ENCODE results near the gene LTBP3. TPM values are rescaled to one million over a fixed set of nuclear protein-coding genes. Genes with fewer than 3 reads are reported as not detected.

Gene LTBP3
- total and polyA plus RNA-seq, 7 donors, result 12.7 to 82.3 (median 27.9) TPM

DNA sequence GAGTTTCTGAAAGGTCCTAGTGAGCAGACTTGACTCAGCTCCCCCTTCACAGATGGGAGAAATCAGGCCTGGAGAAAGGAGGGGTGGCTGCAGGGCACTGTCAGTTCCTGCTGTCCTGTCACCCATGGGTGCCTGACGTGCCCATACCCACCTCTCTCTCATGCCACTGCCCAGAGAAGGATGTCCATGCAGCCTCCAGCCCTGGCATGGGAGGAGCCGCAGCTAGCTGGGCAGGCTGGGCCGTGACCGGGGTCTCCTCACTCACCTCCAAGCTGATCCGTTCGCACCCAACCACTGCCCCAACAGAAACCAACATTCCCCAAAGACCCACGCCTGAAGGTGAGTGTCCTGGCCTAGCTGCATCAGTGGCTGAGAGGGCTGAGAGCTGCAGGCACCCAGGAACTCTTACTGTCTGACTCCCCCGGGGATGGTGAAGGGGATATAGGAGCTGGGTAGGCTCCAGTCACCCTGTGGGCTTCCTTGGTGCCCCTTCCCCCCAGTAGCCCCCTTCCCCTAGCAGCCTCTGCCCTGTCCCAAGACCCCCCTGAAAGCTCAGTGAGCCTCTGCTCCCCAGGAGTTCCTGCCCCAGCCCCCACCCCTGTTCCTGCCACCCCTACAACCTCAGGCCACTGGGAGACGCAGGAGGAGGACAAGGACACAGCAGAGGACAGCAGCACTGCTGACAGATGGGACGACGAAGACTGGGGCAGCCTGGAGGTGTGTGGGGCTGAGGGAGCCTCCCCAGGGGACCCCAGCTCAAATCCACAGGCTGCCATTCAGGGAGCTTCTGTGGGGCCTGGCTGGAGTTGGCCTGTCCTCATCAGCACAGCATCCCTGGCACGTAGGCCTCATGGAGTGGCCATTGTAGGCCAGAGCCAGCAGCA lies 21.5 kb downstream of the LTBP3 start:
- H3K36me3 ChIP-seq (ENCODE audit: insufficient read depth in 1 of 2, low read depth in 1 of 2), result peaks cover 3 to 78% of the 10 kb centered on the region in 2 donors
- no peak overlapping the region for H3K27ac ChIP-seq
- TF ChIP-seq CTCF (IDR thresholded peaks at IDR 0.05), result no peak
- peaks cover 13% of the 10 kb centered on the region for H3K4me1 ChIP-seq
- no peak overlapping the region for H3K4me3 ChIP-seq
- no peak for ATAC-seq
- no peak for DNase-seq
- no peaks in the 10 kb centered on the region for H3K9me3 ChIP-seq
- no peaks in the 10 kb centered on the region for H3K27me3 ChIP-seq (ENCODE audit: insufficient read depth in 3 of 3, low read length in 2 of 3)
- intact Hi-C loops (cut with DNase I), result no loop called here
- 73 to 89% (median 79%) methylated on average over 12 of the region's 12 CpGs for WGBS, 3 donors

DNA sequence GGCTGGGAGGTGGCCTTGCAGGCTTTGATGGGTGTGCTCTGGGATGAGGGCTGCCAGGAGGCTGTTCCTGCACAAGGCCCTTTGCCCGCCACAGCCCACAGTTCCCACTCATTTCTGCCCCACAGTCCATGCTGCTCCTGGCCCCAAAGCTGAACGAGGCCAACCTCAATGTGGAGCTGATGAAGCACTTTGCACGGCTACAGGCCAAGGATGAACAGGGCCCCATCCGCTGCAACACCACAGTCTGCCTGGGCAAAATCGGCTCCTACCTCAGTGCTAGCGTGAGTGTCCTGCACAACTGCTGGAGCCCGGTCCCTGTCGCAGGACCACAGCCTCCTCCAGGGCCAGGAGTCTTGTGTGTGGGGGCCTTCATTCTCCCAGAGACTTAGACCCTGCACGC lies 23.1 kb downstream of the LTBP3 start:
- intact Hi-C loops (cut with DNase I), result no loop called here
- H3K27me3 ChIP-seq (ENCODE audit: insufficient read depth in 3 of 3, low read length in 2 of 3), result no peaks in the 10 kb centered on the region
- H3K27ac ChIP-seq, result no peak overlapping the region
- 80 to 90% (median 82%) methylated on average over 8 to 9 of the region's 9 CpGs for WGBS, 3 donors
- H3K36me3 ChIP-seq (ENCODE audit: insufficient read depth in 1 of 2, low read depth in 1 of 2), result peaks cover 6 to 93% of the 10 kb centered on the region in 2 donors
- ATAC-seq, result no peak
- H3K9me3 ChIP-seq, result no peaks in the 10 kb centered on the region
- H3K4me3 ChIP-seq, result no peak overlapping the region
- peaks cover 2% of the 10 kb centered on the region for H3K4me1 ChIP-seq
- DNase-seq, result no peak
- TF ChIP-seq CTCF (IDR thresholded peaks at IDR 0.05), result no peak

DNA sequence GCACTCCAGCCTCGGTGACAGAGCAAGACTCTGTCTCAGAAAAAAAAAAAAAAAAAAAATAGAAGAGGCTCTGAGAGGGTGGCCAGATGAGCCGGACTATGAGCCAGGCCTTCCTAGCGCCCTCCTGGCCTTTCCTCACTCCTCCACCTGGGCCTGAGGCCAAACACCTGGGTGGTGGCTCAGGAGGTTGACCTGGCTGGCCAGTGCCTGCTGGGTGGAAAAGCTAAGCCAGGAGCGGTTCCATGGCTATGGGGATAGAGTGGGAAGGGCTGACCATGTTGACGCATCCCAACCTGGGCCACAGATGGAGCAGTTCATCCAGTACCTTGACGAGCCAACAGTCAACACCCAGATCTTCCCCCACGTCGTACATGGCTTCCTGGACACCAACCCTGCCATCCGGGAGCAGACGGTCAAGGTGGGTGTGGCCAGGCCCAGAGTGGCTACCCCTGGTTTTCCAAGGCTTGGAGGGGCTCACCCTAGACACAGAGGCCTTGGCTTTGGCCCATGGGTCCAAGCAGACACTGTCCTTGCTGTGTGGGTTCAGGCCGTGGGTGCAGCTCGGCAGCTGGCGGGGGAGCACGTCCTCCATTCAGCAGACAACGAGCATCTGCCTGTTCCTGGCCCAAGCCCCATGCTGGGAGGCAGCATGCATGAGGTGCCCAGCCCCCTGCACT lies 25.6 kb downstream of the LTBP3 start:
- no peak for ATAC-seq
- Histone ChIP-seq H3K36me3 (ENCODE audit: insufficient read depth in 1 of 2, low read depth in 1 of 2) (peaks cover 6 to 95% of the 10 kb centered on the region in 2 donors), H3K4me1 (no peaks in the 10 kb centered on the region), H3K4me3 (no peak overlapping the region), H3K27ac (no peak overlapping the region), H3K27me3 (ENCODE audit: insufficient read depth in 3 of 3, low read length in 2 of 3) (no peaks in the 10 kb centered on the region), H3K9me3 (no peaks in the 10 kb centered on the region)
- intact Hi-C loops (cut with DNase I), result no loop called here
- no peak for TF ChIP-seq CTCF (IDR thresholded peaks at IDR 0.05)
- 71 to 83% (median 81%) methylated on average over 13 to 15 of the region's 15 CpGs for WGBS, 3 donors
- DNase-seq, result no peak

DNA sequence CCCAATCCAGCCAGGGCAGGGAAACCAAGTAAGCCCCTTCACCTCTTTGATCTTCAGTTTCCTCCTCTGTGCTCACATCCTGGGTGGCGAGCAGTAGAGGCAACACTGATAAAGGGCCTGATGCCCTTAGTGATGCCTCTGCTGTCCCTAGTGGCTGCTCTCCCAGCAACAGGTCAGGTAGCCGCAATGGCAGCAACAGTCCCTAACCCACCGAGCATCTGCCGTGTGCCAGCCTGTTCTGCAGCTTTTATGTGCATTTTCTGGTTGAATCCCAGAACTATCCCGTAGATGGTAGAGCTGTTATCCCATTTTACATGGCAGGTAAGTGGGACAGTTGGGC lies 28.0 kb downstream of the LTBP3 start:
- Histone ChIP-seq H3K4me1 (peaks cover 9% of the 10 kb centered on the region), H3K36me3 (ENCODE audit: insufficient read depth in 1 of 2, low read depth in 1 of 2) (peaks cover 6 to 86% of the 10 kb centered on the region in 2 donors), H3K4me3 (no peak overlapping the region), H3K27me3 (ENCODE audit: insufficient read depth in 3 of 3, low read length in 2 of 3) (no peaks in the 10 kb centered on the region), H3K9me3 (no peaks in the 10 kb centered on the region), H3K27ac (no peak overlapping the region)
- DNase-seq (no peak), ATAC-seq (no peak)
- 84 to 94% (median 86%) methylated on average over 5 of the region's 5 CpGs for WGBS, 3 donors
- no peak for TF ChIP-seq CTCF (IDR thresholded peaks at IDR 0.05)
- intact Hi-C loops (cut with DNase I), result no loop called here
